ENCODE data around the gene ABCC10.

The ABCC10 gene

DNA sequence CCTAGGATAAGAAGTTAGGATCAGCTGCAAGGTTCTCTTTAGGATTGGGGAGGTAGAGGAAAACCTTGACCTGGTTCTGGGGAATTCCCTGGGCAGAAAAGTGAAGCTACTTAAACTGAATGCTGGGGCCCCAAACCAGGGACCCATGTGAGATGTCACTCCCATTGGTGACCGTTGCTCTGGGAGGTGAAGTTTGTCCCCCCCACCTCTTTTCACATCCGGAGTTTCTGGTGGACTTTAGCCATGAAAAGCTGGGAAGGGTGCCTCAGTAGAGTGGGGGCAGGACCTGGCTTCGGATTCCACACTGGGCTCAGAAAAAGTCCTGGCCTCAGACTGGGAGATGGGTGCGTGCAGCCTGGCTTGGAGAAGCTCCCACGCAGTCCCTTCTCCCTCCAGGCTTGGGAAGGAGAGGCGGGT, 63.2 kb downstream of the ABCC10 start:
- TF ChIP-seq, protein P1, sequence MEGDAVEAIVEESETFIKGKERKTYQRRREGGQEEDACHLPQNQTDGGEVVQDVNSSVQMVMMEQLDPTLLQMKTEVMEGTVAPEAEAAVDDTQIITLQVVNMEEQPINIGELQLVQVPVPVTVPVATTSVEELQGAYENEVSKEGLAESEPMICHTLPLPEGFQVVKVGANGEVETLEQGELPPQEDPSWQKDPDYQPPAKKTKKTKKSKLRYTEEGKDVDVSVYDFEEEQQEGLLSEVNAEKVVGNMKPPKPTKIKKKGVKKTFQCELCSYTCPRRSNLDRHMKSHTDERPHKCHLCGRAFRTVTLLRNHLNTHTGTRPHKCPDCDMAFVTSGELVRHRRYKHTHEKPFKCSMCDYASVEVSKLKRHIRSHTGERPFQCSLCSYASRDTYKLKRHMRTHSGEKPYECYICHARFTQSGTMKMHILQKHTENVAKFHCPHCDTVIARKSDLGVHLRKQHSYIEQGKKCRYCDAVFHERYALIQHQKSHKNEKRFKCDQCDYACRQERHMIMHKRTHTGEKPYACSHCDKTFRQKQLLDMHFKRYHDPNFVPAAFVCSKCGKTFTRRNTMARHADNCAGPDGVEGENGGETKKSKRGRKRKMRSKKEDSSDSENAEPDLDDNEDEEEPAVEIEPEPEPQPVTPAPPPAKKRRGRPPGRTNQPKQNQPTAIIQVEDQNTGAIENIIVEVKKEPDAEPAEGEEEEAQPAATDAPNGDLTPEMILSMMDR (IDR thresholded peaks at IDR 0.05; ENCODE audit: insufficient read depth, low read length): no peak
- TF ChIP-seq SPI1 (IDR thresholded peaks at IDR 0.05; ENCODE audit: borderline replicate concordance, low read depth): no peak
- no peak for TF ChIP-seq GABPA (IDR thresholded peaks at IDR 0.05; ENCODE audit: low read depth)
- TF ChIP-seq, protein P2, sequence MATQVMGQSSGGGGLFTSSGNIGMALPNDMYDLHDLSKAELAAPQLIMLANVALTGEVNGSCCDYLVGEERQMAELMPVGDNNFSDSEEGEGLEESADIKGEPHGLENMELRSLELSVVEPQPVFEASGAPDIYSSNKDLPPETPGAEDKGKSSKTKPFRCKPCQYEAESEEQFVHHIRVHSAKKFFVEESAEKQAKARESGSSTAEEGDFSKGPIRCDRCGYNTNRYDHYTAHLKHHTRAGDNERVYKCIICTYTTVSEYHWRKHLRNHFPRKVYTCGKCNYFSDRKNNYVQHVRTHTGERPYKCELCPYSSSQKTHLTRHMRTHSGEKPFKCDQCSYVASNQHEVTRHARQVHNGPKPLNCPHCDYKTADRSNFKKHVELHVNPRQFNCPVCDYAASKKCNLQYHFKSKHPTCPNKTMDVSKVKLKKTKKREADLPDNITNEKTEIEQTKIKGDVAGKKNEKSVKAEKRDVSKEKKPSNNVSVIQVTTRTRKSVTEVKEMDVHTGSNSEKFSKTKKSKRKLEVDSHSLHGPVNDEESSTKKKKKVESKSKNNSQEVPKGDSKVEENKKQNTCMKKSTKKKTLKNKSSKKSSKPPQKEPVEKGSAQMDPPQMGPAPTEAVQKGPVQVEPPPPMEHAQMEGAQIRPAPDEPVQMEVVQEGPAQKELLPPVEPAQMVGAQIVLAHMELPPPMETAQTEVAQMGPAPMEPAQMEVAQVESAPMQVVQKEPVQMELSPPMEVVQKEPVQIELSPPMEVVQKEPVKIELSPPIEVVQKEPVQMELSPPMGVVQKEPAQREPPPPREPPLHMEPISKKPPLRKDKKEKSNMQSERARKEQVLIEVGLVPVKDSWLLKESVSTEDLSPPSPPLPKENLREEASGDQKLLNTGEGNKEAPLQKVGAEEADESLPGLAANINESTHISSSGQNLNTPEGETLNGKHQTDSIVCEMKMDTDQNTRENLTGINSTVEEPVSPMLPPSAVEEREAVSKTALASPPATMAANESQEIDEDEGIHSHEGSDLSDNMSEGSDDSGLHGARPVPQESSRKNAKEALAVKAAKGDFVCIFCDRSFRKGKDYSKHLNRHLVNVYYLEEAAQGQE (IDR thresholded peaks at IDR 0.05; ENCODE audit: insufficient replicate concordance, low read depth): no peak
- TF ChIP-seq POLR2AphosphoS5 (IDR thresholded peaks at IDR 0.05; ENCODE audit: low read depth): no peak
- DNase-seq (ENCODE audit: low read depth in 1 of 2, low spot score in 1 of 2): no peak
- H3K27me3 ChIP-seq (ENCODE audit: insufficient read depth, poor library complexity, severe bottlenecking): no peaks in the 10 kb centered on the region
- H3K27ac ChIP-seq (replicated peaks): no peak overlapping the region
- no peak overlapping the region for H3K4me3 ChIP-seq (replicated peaks; ENCODE audit: insufficient read depth, low read length)

DNA sequence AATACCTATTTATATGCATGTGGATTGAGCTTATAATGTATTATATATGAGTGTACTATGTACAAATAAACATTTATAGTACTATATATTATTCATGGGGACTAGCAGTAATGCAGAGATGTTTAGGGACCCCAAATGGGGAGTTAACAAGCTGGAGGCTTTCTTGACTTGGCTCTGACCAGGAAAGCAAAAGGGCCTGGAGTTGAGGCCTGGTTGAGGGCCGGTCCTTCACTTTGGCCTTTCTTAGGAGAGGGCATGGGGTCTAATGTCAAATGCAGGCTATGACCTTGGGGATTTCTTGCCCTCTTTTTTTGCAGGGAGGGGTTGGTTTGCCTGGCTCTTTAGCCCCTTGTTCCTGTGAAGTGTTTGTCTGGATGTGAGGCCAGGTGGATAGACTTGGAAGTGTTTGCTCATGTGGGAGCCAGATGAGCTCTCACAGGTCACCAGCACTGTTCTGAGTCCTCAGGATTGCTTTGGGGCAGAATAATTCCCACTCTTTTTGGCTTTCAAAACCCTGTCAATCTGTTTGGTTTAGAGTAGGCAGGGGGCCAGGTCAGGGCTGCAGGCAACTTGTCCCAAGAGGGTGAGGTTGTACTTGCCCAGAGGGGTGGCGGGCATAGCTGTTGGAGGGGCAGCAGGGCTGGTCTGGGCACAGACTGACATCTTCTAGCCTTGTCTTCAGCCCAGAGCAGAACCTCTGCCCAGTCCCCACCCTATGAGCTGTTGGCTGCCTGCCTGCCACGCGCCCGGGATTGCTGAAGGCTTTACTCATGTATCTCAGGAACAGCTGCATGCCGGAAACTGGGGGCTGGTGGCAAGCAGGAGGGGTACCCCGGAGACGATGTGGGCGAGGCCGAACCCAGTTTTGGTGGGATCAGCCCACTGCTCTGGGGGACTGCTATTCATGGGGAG, 64.7 kb downstream of the ABCC10 start:
- TF ChIP-seq GABPA (IDR thresholded peaks at IDR 0.05; ENCODE audit: low read depth): no peak
- no peak for TF ChIP-seq SPI1 (IDR thresholded peaks at IDR 0.05; ENCODE audit: borderline replicate concordance, low read depth)
- TF ChIP-seq, protein P1 (IDR thresholded peaks at IDR 0.05; ENCODE audit: insufficient read depth, low read length): no peak
- TF ChIP-seq, protein P2 (IDR thresholded peaks at IDR 0.05; ENCODE audit: insufficient replicate concordance, low read depth): no peak
- no peak for TF ChIP-seq POLR2AphosphoS5 (IDR thresholded peaks at IDR 0.05; ENCODE audit: low read depth)
- DNase-seq (ENCODE audit: low read depth in 1 of 2, low spot score in 1 of 2): no peak
- H3K27me3 ChIP-seq (ENCODE audit: insufficient read depth, poor library complexity, severe bottlenecking): no peaks in the 10 kb centered on the region
- no peak overlapping the region for H3K27ac ChIP-seq (replicated peaks)
- no peak overlapping the region for H3K4me3 ChIP-seq (replicated peaks; ENCODE audit: insufficient read depth, low read length)

DNA sequence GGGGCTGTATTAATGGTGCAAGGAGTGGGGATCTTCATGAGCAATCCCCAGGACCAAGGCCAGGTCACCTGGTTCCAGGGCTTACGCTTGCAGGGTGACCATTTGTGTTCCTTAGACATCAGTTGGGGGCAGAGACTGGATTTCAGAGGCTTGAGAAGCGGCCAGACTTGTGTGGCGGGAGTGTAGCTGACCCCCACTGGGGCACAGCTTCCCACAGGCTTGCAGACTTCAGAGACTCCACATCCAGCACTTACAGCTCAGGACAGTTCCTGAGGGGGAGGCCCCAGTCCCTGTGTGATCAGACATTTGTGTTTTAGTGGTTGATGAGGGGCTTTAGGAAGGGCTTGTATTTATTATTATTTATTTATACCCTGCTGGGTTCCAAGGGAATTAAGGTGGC, 65.3 kb downstream of the ABCC10 start:
- H3K4me3 ChIP-seq (replicated peaks; ENCODE audit: insufficient read depth, low read length): no peak overlapping the region
- no peak overlapping the region for H3K27ac ChIP-seq (replicated peaks)
- DNase-seq (ENCODE audit: low read depth in 1 of 2, low spot score in 1 of 2): no peak
- TF ChIP-seq, protein P1 (IDR thresholded peaks at IDR 0.05; ENCODE audit: insufficient read depth, low read length): no peak
- TF ChIP-seq GABPA (IDR thresholded peaks at IDR 0.05; ENCODE audit: low read depth): no peak
- no peak for TF ChIP-seq POLR2AphosphoS5 (IDR thresholded peaks at IDR 0.05; ENCODE audit: low read depth)
- no peak for TF ChIP-seq SPI1 (IDR thresholded peaks at IDR 0.05; ENCODE audit: borderline replicate concordance, low read depth)
- TF ChIP-seq, protein P2 (IDR thresholded peaks at IDR 0.05; ENCODE audit: insufficient replicate concordance, low read depth): no peak
- H3K27me3 ChIP-seq (ENCODE audit: insufficient read depth, poor library complexity, severe bottlenecking): no peaks in the 10 kb centered on the region
